Activated T-helper 1 cell treated with Interleukin-2 at 50 U/mL for 16 hours (primary cell): Measurements from ENCODE around the gene SUPT3H.
"Not testable (repeated sequence)": the region's sequence is repeated elsewhere in the genome, so short reads cannot be mapped to it uniquely, and the experiment has no call there.

Source experiments
- DNase-seq: peaks from one replicate; pipeline ENCODE4 v3.0.0-alpha.2; 2020; ENCODE audit warnings: low read depth

SUPT3H gene

GRCh38 chr6:44951253-44951747 is 426.4 kb downstream of the SUPT3H start:
- DNase-seq: no peak

- DNase-seq: no peak
Measured at GRCh38 chr6:44949596-44950201, 428.0 kb downstream of the SUPT3H start.

GRCh38 chr6:44943541-44943940 is 434.2 kb downstream of the SUPT3H start:
- no peak for DNase-seq

- no peak for DNase-seq
Measured at GRCh38 chr6:44942798-44943197, 434.9 kb downstream of the SUPT3H start.

DNA sequence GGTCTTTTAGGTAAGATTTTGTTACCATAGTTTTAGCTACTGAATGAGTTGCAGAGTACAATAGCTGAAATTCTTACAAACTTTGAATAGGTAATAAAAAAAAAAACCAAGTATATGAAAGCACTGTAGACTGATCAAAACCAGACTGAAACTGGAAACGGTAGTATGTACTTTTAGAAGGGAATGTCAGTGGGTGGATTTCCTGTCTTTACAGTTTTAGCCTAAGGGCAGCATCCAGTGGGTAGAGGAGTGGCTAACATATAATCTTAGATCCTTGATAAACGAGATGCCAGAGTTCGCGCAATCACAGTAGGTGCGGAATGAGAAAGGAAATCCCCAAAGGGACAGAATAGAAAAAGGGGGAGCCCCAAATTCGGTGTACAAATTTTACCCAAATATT is 435.5 kb downstream of the SUPT3H start:
- DNase-seq: no peak

DNA sequence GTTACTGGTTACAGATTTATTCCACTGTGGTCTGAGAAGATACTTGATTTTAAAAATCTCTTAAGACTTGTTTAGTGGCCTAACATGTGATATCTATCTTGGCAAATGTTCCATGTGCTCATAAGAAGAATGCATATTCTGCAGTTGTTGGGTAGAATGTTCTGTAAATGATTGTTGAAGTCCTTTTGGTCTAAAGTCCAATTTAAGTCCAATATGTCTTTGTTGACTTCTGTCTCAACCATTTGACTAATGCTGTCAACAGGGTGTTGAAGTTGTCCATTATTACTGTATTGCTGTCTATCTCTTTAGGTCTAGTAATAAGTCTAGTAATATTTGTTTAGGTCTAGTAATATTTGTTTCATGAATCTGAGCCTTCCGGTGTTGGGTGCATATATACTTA is 437.4 kb downstream of the SUPT3H start:
- DNase-seq: no peak

DNA sequence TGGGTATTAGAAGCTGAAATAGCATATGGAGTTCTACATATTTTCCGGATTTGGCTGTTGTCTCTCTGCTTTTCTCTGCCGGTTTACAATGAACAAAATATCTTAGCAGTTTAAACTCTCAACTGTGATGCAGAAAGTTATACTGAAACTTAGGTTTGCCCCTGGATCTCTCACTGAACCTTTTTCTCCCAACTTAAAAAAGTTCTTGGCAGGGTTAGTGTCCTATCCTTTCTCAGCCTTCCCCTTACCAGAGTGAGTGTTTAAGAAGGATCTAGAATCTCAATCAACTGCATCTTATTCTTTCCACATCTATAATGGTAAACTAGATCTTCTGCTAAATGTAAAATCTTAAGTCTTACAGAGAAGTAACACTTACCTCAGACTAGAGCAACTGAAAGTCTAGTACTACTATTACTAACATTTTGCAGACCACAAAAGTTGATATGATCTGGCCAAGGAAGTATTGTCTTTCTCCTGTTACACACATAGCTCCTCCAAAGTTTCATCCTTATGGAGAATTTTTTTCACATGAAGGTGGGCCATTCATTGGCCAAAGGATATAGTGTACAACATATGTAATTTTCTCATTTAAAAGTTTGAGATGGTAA is 441.9 kb downstream of the SUPT3H start:
- DNase-seq: no peak

DNA sequence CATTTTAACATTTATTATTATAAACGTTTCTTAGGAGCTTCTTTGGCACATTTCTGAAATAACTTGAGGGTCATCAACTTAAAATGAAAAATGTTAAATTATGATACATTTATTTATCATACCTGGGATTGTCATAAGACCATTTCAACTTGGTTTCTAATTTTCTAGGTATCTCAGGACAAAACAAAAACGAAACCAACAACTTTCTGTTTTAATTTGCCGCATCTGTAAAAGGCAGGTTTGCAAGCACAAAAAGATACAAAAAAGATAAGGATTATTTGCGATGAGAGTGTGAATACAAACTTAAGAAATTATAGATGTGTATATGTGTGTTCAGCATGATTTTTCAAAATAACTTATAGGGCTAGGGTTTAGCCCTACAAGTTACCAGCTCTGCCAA is 444.6 kb downstream of the SUPT3H start:
- no peak for DNase-seq

DNA sequence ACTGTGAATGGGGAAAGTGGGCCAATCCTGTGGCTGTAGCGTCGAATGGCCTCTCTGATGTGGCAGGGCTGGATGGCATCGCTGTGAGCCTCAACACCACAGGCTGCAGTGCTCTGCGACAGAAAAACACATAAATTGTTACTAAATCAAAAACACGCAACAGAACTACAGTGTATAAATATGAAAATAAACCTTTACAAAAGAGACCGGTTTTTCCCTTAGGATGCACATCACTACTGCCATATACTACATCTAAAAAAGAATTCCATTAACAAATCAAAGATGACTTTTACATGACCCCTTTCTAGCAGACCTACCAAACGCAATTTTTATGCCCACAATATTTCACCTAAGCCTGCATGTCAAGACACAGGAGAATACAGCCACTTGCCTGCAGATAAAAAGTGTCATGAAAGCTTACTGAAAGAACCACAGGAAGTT is 445.1 kb downstream of the SUPT3H start:
- no peak for DNase-seq

DNA sequence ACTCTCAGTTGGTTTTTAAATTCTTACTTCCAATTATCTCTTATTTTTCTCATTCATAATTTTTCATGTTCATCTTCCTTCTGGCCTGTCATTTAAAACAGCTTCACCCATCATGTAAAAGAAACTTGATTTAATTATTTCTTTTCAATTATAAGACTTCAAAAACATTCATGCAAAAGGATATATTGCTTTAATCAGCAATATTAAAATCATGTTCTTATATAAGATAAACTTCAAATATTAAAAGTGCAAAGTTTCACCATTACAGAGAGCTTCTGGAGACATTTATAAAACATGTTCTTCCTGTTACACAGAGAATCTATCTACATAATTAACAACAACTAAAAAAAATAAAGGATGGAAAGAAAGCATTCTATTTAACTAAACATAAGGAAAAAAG is 446.3 kb downstream of the SUPT3H start:
- no peak for DNase-seq

DNA sequence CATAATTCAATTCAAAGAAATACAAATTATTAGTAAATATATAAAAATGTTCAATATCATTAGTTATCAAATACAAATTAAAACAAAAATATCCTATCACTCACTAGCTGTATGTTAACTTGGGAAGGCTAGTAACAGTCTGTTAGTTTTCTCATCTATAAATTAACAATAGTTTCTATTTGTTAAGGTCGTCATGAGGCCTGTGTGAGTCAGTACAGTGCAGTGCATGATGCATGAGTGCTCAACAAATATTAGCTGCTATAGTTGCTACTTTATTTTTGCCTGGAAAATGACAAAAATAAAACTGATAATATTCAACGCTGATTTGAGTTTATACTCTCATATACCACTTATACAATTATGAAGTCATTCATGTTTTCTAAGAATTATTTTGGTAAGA is 451.2 kb downstream of the SUPT3H start:
- no peak for DNase-seq

- no peak for DNase-seq
Measured at GRCh38 chr6:44925100-44925739, 452.5 kb downstream of the SUPT3H start.

DNA sequence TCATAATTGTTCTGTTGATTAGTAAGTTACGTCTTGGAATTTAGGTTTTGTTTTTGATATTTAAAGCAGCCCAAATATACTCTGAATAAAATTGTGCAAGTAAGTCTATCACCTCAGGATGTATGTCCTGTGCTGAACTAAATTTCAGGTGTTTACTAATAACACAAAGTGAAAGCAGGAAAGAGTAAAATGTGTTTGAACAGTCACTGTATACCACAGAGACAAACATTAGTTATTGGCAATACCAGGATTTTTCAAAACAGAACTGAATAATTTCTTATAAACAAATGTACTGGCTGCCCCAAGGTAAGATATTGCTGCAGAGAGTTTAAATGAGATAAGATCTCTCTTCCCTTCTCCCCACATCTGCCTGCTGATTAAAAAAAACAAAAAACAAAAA is 454.3 kb downstream of the SUPT3H start:
- DNase-seq: no peak

DNA sequence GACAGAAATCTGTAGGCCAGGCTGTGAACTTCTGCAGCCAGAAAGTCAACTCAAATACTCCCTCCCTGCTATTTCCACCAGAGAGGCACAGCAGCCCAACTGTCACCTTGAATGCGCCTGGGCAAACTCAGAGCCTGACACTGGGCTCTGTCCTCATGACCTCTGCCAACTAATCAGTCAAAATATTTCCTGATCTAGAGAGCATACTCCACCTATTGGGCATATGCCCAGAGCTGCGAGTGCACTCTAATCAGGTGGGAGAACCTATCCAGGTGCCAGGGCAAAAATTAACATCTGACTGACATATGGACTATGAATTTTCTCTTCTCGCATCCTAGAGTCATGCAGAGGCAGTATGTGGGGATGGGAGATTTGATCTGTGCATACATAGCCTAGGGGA is 455.9 kb downstream of the SUPT3H start:
- DNase-seq: no peak

GRCh38 chr6:44920952-44921491 is 456.7 kb downstream of the SUPT3H start:
- DNase-seq: no peak

- no peak for DNase-seq
Measured at GRCh38 chr6:44918671-44919296, 458.9 kb downstream of the SUPT3H start.

DNA sequence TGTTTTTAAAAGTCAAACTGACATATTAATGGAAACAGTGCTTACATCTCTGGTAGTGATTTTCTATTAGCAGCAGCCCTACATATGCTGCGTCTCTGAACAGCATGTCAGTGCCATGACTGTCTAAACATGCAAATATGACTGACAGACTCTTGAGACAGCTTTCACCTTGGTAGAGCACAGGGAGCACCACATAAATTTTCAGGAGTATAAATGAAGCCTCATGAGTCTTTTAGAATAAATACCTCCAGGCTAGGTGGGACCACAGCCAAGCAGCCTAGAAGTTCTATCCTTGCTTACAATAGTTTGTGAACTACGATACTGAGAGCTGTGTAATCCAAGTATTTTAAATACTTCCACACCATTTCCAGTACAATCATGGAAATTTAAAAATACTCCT is 460.3 kb downstream of the SUPT3H start:
- DNase-seq: no peak

- DNase-seq: no peak
Measured at GRCh38 chr6:44915111-44915510, 462.6 kb downstream of the SUPT3H start.

DNA sequence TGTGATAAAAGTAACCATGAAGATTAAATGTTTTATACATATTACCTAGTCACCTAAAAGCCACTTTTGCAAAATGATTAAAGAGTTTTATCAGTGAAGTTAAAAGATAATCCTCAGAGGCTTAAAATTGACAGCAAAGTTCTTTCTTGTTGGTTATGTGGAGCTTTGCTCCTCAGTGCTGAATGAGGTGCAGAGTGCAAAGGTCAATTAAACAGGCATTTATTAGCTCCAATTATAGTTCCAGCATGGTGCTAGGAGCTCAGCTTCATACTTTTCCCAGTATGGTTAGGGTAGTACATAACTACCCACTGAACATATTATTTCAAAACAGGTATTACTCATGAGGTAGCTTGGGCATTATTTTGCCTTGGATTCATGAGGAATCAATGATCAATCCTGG is 463.6 kb downstream of the SUPT3H start:
- DNase-seq: no peak

- DNase-seq: no peak
Measured at GRCh38 chr6:44906761-44907160, 471.0 kb downstream of the SUPT3H start.

DNA sequence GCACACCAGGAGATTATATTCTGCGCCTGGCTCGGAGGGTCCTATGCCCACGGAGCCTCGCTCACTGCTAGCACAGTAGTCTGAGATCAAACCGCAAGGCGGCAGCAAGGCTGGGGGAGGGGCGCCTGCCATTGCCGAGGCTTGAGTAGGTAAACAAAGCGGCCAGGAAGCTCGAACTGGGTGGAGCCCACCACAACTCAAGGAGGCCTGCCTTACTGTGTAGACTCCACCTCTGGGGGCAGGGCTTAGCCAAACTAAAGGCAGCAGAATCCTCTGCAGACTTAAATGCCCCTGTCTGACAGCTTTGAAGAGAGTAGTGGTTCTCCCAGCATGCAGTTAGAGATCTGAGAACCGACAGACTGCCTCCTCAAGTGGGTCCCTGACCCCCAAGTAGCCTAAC is 477.4 kb downstream of the SUPT3H start:
- not testable (repeated sequence) for DNase-seq

DNA sequence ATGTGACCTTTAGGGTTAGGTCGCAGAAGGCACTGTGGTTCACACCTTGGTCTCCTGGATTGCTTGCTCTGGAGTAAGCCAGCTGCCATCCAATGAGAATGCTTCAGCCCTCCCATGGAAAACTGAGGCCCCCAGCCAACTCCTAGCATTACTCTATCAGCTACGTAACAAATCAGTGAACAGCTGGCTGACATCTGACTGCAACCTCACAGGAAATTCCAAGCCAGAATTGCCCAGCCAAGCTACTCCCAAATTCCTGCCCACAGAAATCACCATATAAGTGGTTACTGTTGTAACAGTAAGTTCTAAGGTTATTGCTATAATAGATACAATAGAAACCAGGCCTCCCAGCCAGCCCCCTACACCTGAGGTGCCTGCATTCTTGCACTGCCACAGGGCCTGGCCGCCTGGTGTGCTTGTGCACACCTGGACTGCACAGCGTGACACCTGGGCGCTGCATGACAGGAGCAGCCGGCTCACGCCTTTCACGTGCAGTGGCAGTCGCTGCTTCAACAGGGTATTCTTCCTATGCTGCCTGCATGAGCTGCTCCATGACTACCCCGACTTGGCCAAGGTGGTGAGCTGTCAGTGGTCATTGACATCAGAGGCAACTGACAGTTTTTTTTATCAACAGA is 479.3 kb downstream of the SUPT3H start:
- no peak for DNase-seq
